Renal cortical epithelial cell (primary cell): ENCODE measurements around the gene TEAD3. TPM values are rescaled to one million over a fixed set of nuclear protein-coding genes. Genes with fewer than 3 reads are reported as not detected.

Experiments used
- DNase-seq: peaks from one replicate; pipeline ENCODE4 v3.0.0-alpha.2; 2011; ENCODE audit warnings: low read depth
- total RNA-seq: library from RNA; depleted of rRNA; stranded (reverse); fragments of >200 nt; gene quantifications from 2 replicates; pipeline ENCODE4 v1.2.3, GENCODE V29; 2014

Gene TEAD3
- total RNA-seq, 1 donor from 2014 or later = 10.2 TPM

GRCh38 chr6:35476004-35476403 is 20.9 kb downstream of the TEAD3 start:
- DNase-seq = no peak

GRCh38 chr6:35475573-35475972 is 21.3 kb downstream of the TEAD3 start:
- DNase-seq = no peak

- no peak for DNase-seq
These were observed 21.8 kb downstream of the TEAD3 start for GRCh38 chr6:35474942-35475570.

- no peak for DNase-seq
These were observed 22.5 kb downstream of the TEAD3 start for GRCh38 chr6:35474131-35474941.

- no peak for DNase-seq
These were observed 23.1 kb downstream of the TEAD3 start for GRCh38 chr6:35473850-35474130.

- no peak for DNase-seq
These were observed 23.6 kb downstream of the TEAD3 start for GRCh38 chr6:35473075-35473849.

- no peak for DNase-seq
These were observed 25.0 kb downstream of the TEAD3 start for GRCh38 chr6:35471836-35472345.

- no peak for DNase-seq
These were observed 26.2 kb downstream of the TEAD3 start for GRCh38 chr6:35470663-35471120.

GRCh38 chr6:35469751-35470662 is 26.9 kb downstream of the TEAD3 start:
- no peak for DNase-seq

- DNase-seq = no peak
These were observed 27.7 kb downstream of the TEAD3 start for GRCh38 chr6:35468980-35469750.

GRCh38 chr6:35468181-35468979 is 28.5 kb downstream of the TEAD3 start, which contains the start of gene RPL10A:
Gene RPL10A, plus strand, starts transcription at chr6:35468401. Its CDS starts 34 bp downstream, at chr6:35468435.
- peak; percentile 93 for DNase-seq

GRCh38 chr6:35465646-35466045 is 31.2 kb downstream of the TEAD3 start:
- DNase-seq = no peak

- no peak for DNase-seq
These were observed 33.6 kb downstream of the TEAD3 start for GRCh38 chr6:35463292-35463691.

GRCh38 chr6:35461270-35461669 is 35.6 kb downstream of the TEAD3 start:
- no peak for DNase-seq

- no peak for DNase-seq
These were observed 39.0 kb downstream of the TEAD3 start for GRCh38 chr6:35457907-35458306.

GRCh38 chr6:35454391-35455110 is 42.3 kb downstream of the TEAD3 start:
- no peak for DNase-seq

- DNase-seq = no peak
These were observed 43.6 kb downstream of the TEAD3 start for GRCh38 chr6:35453236-35453635.

GRCh38 chr6:35452183-35453090 is 44.4 kb downstream of the TEAD3 start, which contains the start of gene FANCE:
Gene FANCE, plus strand, starts transcription at chr6:35452338. Its CDS starts 208 bp downstream, at chr6:35452546.
- DNase-seq = peak; percentile 70
